GM12878 (cell line): ENCODE measurements around the gene ISG20. TPM values are rescaled to one million over a fixed set of nuclear protein-coding genes. Genes with fewer than 3 reads are reported as not detected.

Source experiments
- ATAC-seq: fragments of 200-7000 bp; cut with Tn5 transposase; 3 replicates; pipeline ENCODE4 v1.9.1; 2020; ENCODE audit warnings: mild to moderate bottlenecking, moderate library complexity
- BruUV-seq: library from RNA; stranded (reverse); fragments of 400-500 nt; replicated peaks from 2 replicates; lab custom pipeline; 2021; lab: Mats Ljungman, UMichigan
- CTCF ChIA-PET: fragments of 300-600 bp; sonication (Branson Sonifier 250); formaldehyde crosslinking; extraction: SDS; loops from one replicate; lab custom pipeline; 2021; ENCODE audit warnings: inconsistent platforms; lab: Yijun Ruan, JAX
- POLR2A ChIA-PET: fragments of 350-600 bp; formaldehyde crosslinking; extraction: SDS; loops from one replicate; lab custom pipeline; 2021; ENCODE audit warnings: inconsistent platforms; lab: Charles Lee
- RAD21 ChIA-PET: fragments of 300-600 bp; sonication (Branson Sonifier 250); formaldehyde crosslinking; loops from one replicate; lab custom pipeline; 2023; ENCODE audit warnings: antibody characterized with exemption; ENCODE audit not compliant: unreplicated experiment; lab: Charles Lee
- SMC1A ChIA-PET: fragments of 300-600 bp; sonication (Branson Sonifier 250); formaldehyde crosslinking; loops from one replicate; lab custom pipeline; 2023; ENCODE audit not compliant: unreplicated experiment, uncharacterized antibody; lab: Charles Lee
- DNase-seq: peaks from one replicate; pipeline ENCODE4 v3.0.0-alpha.2; 2011; ENCODE audit warnings: low read depth, low spot score
- FAIRE-seq: peaks from 3 replicates; lab custom pipeline; 2011; peaks lifted over from hg19 to GRCh38; lab: Jason Lieb, UNC
- H2AFZ ChIP-seq: 2 replicates; pipeline ENCODE4 v1.6.0; 2011; ENCODE audit warnings: low read depth, low read length, control low read depth; ENCODE audit not compliant: control insufficient read depth
- H3K27ac ChIP-seq: 2 replicates; pipeline ENCODE4 v1.5.1; 2011; ENCODE audit warnings: control low read depth; ENCODE audit not compliant: control insufficient read depth, insufficient read depth
- H3K27me3 ChIP-seq, 2 experiments: replicated peaks in 1 of 2; 2 replicates each; pipeline versions ENCODE4 v1.6.0 to v1.6.1; 2011; ENCODE audit warnings: low read length in 1 of 2; ENCODE audit not compliant: control insufficient read depth in 2 of 2, insufficient read depth in 2 of 2
- H3K36me3 ChIP-seq, 2 experiments: 2 replicates each; pipeline ENCODE4 v1.5.1; 2011; ENCODE audit warnings: low read length in 1 of 2; ENCODE audit not compliant: control insufficient read depth in 2 of 2, insufficient read depth in 2 of 2
- H3K4me1 ChIP-seq: 2 replicates; pipeline ENCODE4 v1.6.1; 2011; ENCODE audit warnings: mild to moderate bottlenecking, low read length, moderate library complexity, mixed read lengths; ENCODE audit not compliant: control insufficient read depth, insufficient read depth
- H3K4me2 ChIP-seq: 2 replicates; pipeline ENCODE4 v1.6.0; 2011; ENCODE audit warnings: control low read depth; ENCODE audit not compliant: control insufficient read depth, insufficient read depth
- H3K4me3 ChIP-seq: fragments of 200-600 bp; sonication (generic); 2 replicates; pipeline ENCODE4 v1.5.1; 2016
- H3K79me2 ChIP-seq: 2 replicates; pipeline ENCODE4 v1.6.0; 2011; ENCODE audit warnings: low read length; ENCODE audit not compliant: control insufficient read depth, insufficient read depth
- H3K9ac ChIP-seq: 2 replicates; pipeline ENCODE4 v1.8.0; 2011; ENCODE audit warnings: low read length, control low read depth, mixed read lengths; ENCODE audit not compliant: control insufficient read depth, insufficient read depth
- H3K9me3 ChIP-seq: replicated peaks from 3 replicates; pipeline ENCODE4 v1.5.1; 2011; ENCODE audit warnings: mild to moderate bottlenecking, low read length; ENCODE audit not compliant: control insufficient read depth, insufficient read depth
- H4K20me1 ChIP-seq: 2 replicates; pipeline ENCODE4 v1.6.0; 2011; ENCODE audit not compliant: control insufficient read depth, insufficient read depth
- DPF2 ChIP-seq: fragments of 450-650 bp; IDR thresholded peaks from 2 replicates; pipeline ENCODE4 v1.6.1; 2017; ENCODE audit warnings: mild to moderate bottlenecking
- GATAD2B ChIP-seq: fragments of 450-650 bp; conservative IDR thresholded peaks from 2 replicates; pipeline ENCODE4 v1.6.1; 2017; ENCODE audit warnings: low read depth, mild to moderate bottlenecking, moderate library complexity
- HDAC2 ChIP-seq: fragments of 200-600 bp; sonication (generic); IDR thresholded peaks from 2 replicates; pipeline ENCODE4 v1.6.1; 2017
- NBN ChIP-seq: fragments of 450-650 bp; IDR thresholded peaks from 2 replicates; pipeline ENCODE4 v1.6.1; 2016
- SMAD5 ChIP-seq: IDR thresholded peaks from 2 replicates; pipeline ENCODE4 v1.6.1; 2016; ENCODE audit warnings: antibody characterized with exemption, low read depth
- SMARCA5 ChIP-seq: fragments of 450-650 bp; IDR thresholded peaks from 2 replicates; pipeline ENCODE4 v1.6.1; 2017; ENCODE audit warnings: mild to moderate bottlenecking
- SREBF1 ChIP-seq: IDR thresholded peaks from 2 replicates; pipeline ENCODE4 v1.6.1; 2012; ENCODE audit warnings: mild to moderate bottlenecking, low read length
- SUZ12 ChIP-seq: fragments of 200-600 bp; sonication (generic); IDR thresholded peaks from one replicate; pipeline ENCODE4 v1.6.1; 2018; ENCODE audit warnings: antibody characterized with exemption, mild to moderate bottlenecking; ENCODE audit not compliant: unreplicated experiment
- WRNIP1 ChIP-seq: IDR thresholded peaks from 2 replicates; pipeline ENCODE4 v1.6.1; 2011; ENCODE audit warnings: low read depth, low read length, improper control_type of control experiment, borderline replicate concordance
- WGBS: methylation state at CpG from one replicate; pipeline ENCODE4 v1.1.6; 2016; ENCODE audit warnings: low lambda C conversion rate; ENCODE audit not compliant: insufficient replicate concordance, insufficient coverage; ENCODE audit errors: missing lambda C conversion rate; 5-methylcytosine and 5-hydroxymethylcytosine counted together
- in situ Hi-C: fragments of 300-500 bp; cut with MboI; formaldehyde crosslinking; loops from 9 replicates; pipeline ENCODE4 v1.14.3; 2018; ENCODE audit warnings: mixed read lengths
- intact Hi-C: fragments of 100-400 bp; cut with micrococcal nuclease; formaldehyde crosslinking; loops from one replicate; pipeline ENCODE4 v1.14.2; 2022; ENCODE audit not compliant: unreplicated experiment
- polyA plus RNA-seq, 11 experiments: library from polyadenylated mRNA; depleted of rRNA in 4 of 11; unstranded in 6 of 11; stranded (reverse) in 5 of 11; fragments of >200 nt; fragmentation: Nextera tagmentation in 4 of 11; fragmentation: Illumina TruSeq in 1 of 11; extraction: Ambion mirVana in 4 of 11; extraction: Trizol in 1 of 11; gene quantifications; 1 replicate in 1 of 11; 2 replicates in 10 of 11; pipeline versions ENCODE4 v1.2.1 to v1.2.3, GENCODE V29; 2011 to 2016; ENCODE audit warnings: inconsistent platforms in 2 of 11, missing spikeins in 2 of 11, low read depth in 1 of 11
- total RNA-seq, 4 experiments: library from RNA; depleted of rRNA in 3 of 4; stranded (reverse); fragments of >200 nt in 3 of 4; fragmentation: Illumina TruSeq in 1 of 4; extraction: Trizol in 1 of 4; gene quantifications; 2 replicates each; pipeline versions ENCODE4 v1.2.1 to v1.2.3, GENCODE V29; 2013 to 2021
- TF ChIP-seq, protein P1 (sequence below): IDR thresholded peaks from 2 replicates; pipeline ENCODE4 v1.6.1; 2012; ENCODE audit warnings: low read depth, low read length, improper control_type of control experiment
- TF ChIP-seq, protein P2 (sequence below): fragments of 450-650 bp; formaldehyde crosslinking; IDR thresholded peaks from 2 replicates; pipeline ENCODE4 v1.5.0; 2022; ENCODE audit warnings: mild to moderate bottlenecking, missing genetic modification characterization
- TF ChIP-seq, protein P3 (sequence below), 3 experiments: IDR thresholded peaks in 2 of 3; conservative IDR thresholded peaks in 1 of 3; 2 replicates each; pipeline ENCODE4 v1.5.1; 2011; ENCODE audit warnings: low read depth in 3 of 3, low read length in 3 of 3, mild to moderate bottlenecking in 3 of 3, control low read depth in 2 of 3, moderate library complexity in 2 of 3, inconsistent platforms in 1 of 3, mixed read lengths in 1 of 3; ENCODE audit not compliant: control insufficient read depth in 2 of 3, insufficient read depth in 1 of 3; ENCODE audit errors: extremely low read depth in 1 of 3
- TF ChIP-seq, protein P4 (sequence below): fragments of 450-650 bp; IDR thresholded peaks from 2 replicates; pipeline ENCODE4 v1.6.1; 2016; ENCODE audit warnings: mild to moderate bottlenecking

The ISG20 gene
- total and polyA plus RNA-seq, 10 of the 15 experiments (the other 5 are each of a cell fraction or from before 2014, with no cell fraction given): 23.4 to 210 (median 85.9) TPM

DNA sequence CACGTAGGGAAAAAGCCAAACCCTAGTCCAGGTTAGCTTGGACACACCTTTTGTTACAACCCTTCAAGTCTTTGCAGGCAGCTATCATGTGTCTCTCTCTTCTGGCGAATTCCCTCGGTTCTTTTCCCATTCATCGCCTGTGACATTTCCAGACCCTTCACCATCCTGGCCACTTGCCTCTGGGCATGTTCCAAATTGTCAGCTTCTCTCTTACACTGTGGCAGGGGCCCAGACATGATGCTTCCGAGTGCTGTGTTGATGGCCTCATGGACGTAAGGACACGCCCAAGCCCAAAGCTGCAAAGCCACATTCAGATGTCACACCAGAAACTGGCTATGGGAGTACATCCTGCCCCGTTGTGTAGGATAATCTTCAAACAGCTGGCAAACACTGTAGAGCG, 58.5 kb downstream of the ISG20 start:
- no peaks in the 10 kb centered on the region; a peak in 2 of 4 replicates for H3K27me3 ChIP-seq
- intact Hi-C loops (no loop called here), in situ Hi-C loops (no loop called here)
- no peaks in the 10 kb centered on the region for H3K4me1 ChIP-seq
- ATAC-seq: no peak
- no peaks in the 10 kb centered on the region for H4K20me1 ChIP-seq
- no peak overlapping the region for H3K4me3 ChIP-seq
- FAIRE-seq: no peak
- H3K27ac ChIP-seq: no peak overlapping the region
- 33% methylated on average over 9 of the region's 9 CpGs for WGBS
- ChIA-PET POLR2A (no interaction called here), CTCF (interaction anchor here (1.1 to 6.3 kb wide), 2 partner anchors 13 to 73 kb away, joined by 5 to 52 read pairs; no protein-coding TSS in a partner anchor), RAD21 (interaction anchor here (0.8 to 4.3 kb wide), 2 partner anchors 16 to 73 kb away, joined by 4 to 19 read pairs; no protein-coding TSS in a partner anchor)
- no peak overlapping the region for H3K4me2 ChIP-seq
- no peak overlapping the region for H3K9ac ChIP-seq
- no peak overlapping the region for H2AFZ ChIP-seq
- BruUV-seq: no TSS peak
- no peaks in the 10 kb centered on the region for H3K79me2 ChIP-seq
- TF ChIP-seq SUZ12 (no peak), DPF2 (no peak), SMARCA5 (no peak), SMAD5 (no peak), HDAC2 (no peak), NBN (no peak), SREBF1 (no peak), GATAD2B (no peak), WRNIP1 (no peak)
- TF ChIP-seq, protein P1, sequence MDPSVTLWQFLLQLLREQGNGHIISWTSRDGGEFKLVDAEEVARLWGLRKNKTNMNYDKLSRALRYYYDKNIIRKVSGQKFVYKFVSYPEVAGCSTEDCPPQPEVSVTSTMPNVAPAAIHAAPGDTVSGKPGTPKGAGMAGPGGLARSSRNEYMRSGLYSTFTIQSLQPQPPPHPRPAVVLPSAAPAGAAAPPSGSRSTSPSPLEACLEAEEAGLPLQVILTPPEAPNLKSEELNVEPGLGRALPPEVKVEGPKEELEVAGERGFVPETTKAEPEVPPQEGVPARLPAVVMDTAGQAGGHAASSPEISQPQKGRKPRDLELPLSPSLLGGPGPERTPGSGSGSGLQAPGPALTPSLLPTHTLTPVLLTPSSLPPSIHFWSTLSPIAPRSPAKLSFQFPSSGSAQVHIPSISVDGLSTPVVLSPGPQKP: no peak
- TF ChIP-seq, protein P2, sequence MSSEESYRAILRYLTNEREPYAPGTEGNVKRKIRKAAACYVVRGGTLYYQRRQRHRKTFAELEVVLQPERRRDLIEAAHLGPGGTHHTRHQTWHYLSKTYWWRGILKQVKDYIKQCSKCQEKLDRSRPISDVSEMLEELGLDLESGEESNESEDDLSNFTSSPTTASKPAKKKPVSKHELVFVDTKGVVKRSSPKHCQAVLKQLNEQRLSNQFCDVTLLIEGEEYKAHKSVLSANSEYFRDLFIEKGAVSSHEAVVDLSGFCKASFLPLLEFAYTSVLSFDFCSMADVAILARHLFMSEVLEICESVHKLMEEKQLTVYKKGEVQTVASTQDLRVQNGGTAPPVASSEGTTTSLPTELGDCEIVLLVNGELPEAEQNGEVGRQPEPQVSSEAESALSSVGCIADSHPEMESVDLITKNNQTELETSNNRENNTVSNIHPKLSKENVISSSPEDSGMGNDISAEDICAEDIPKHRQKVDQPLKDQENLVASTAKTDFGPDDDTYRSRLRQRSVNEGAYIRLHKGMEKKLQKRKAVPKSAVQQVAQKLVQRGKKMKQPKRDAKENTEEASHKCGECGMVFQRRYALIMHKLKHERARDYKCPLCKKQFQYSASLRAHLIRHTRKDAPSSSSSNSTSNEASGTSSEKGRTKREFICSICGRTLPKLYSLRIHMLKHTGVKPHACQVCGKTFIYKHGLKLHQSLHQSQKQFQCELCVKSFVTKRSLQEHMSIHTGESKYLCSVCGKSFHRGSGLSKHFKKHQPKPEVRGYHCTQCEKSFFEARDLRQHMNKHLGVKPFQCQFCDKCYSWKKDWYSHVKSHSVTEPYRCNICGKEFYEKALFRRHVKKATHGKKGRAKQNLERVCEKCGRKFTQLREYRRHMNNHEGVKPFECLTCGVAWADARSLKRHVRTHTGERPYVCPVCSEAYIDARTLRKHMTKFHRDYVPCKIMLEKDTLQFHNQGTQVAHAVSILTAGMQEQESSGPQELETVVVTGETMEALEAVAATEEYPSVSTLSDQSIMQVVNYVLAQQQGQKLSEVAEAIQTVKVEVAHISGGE (CRISPR knock-in tag): no peak
- TF ChIP-seq, protein P3, sequence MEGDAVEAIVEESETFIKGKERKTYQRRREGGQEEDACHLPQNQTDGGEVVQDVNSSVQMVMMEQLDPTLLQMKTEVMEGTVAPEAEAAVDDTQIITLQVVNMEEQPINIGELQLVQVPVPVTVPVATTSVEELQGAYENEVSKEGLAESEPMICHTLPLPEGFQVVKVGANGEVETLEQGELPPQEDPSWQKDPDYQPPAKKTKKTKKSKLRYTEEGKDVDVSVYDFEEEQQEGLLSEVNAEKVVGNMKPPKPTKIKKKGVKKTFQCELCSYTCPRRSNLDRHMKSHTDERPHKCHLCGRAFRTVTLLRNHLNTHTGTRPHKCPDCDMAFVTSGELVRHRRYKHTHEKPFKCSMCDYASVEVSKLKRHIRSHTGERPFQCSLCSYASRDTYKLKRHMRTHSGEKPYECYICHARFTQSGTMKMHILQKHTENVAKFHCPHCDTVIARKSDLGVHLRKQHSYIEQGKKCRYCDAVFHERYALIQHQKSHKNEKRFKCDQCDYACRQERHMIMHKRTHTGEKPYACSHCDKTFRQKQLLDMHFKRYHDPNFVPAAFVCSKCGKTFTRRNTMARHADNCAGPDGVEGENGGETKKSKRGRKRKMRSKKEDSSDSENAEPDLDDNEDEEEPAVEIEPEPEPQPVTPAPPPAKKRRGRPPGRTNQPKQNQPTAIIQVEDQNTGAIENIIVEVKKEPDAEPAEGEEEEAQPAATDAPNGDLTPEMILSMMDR (IDR thresholded peaks at IDR 0.05 in 2 of 3, conservative IDR thresholded peaks at IDR 0.05 in 1 of 3; ENCODE audit: control insufficient read depth in 2 of 3, extremely low read depth in 1 of 3, insufficient read depth in 1 of 3, low read depth in 3 of 3, low read length in 3 of 3): no peak
- TF ChIP-seq, protein P4, sequence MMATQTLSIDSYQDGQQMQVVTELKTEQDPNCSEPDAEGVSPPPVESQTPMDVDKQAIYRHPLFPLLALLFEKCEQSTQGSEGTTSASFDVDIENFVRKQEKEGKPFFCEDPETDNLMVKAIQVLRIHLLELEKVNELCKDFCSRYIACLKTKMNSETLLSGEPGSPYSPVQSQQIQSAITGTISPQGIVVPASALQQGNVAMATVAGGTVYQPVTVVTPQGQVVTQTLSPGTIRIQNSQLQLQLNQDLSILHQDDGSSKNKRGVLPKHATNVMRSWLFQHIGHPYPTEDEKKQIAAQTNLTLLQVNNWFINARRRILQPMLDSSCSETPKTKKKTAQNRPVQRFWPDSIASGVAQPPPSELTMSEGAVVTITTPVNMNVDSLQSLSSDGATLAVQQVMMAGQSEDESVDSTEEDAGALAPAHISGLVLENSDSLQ: no peak
- TF ChIP-seq, all 136 proteins: peak for 0
- H3K9me3 ChIP-seq: no peaks in the 10 kb centered on the region
- SMC1A ChIA-PET: interaction anchor here (1.1 to 4.1 kb wide), 3 partner anchors 22 to 72 kb away, joined by 3 to 26 read pairs (median 4); no protein-coding TSS in a partner anchor
- H3K36me3 ChIP-seq: no peaks in the 10 kb centered on the region
- no peak for DNase-seq
